Memory B cell (primary cell): ENCODE results near the gene LAT.
"Not testable (repeated sequence)": the region's sequence is repeated elsewhere in the genome, so short reads cannot be mapped to it uniquely, and the experiment has no call there.

Source experiments
- ATAC-seq: fragments of 150-1000 bp; cut with Tn5 transposase; 2 replicates; pipeline ENCODE4 v1.10.0; 2021; ENCODE audit warnings: low read depth, mild to moderate bottlenecking, moderate library complexity
- DNase-seq, 2 donors: peaks; one replicate each; pipeline ENCODE4 v3.0.0; 2022; ENCODE audit warnings: low spot score in 2 of 2
- H3K27ac Mint-ChIP-seq: one replicate; pipeline ENCODE4 v1.8.0; 2022; ENCODE audit warnings: mild to moderate bottlenecking, moderate library complexity, mixed read lengths
- H3K27me3 Mint-ChIP-seq: one replicate; pipeline ENCODE4 v1.8.0; 2022; ENCODE audit warnings: mixed read lengths
- H3K36me3 Mint-ChIP-seq: one replicate; pipeline ENCODE4 v1.8.0; 2022; ENCODE audit warnings: mild to moderate bottlenecking, mixed read lengths
- H3K4me1 Mint-ChIP-seq: one replicate; pipeline ENCODE4 v1.8.0; 2022; ENCODE audit warnings: mixed read lengths
- H3K4me3 Mint-ChIP-seq: one replicate; pipeline ENCODE4 v1.8.0; 2022; ENCODE audit warnings: mild to moderate bottlenecking, moderate library complexity, mixed read lengths
- H3K9me3 Mint-ChIP-seq: one replicate; pipeline ENCODE4 v1.8.0; 2022; ENCODE audit warnings: mixed read lengths

LAT gene, protein sequence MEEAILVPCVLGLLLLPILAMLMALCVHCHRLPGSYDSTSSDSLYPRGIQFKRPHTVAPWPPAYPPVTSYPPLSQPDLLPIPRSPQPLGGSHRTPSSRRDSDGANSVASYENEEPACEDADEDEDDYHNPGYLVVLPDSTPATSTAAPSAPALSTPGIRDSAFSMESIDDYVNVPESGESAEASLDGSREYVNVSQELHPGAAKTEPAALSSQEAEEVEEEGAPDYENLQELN

GRCh38 chr16:28984619-28985135 lies at the start of gene LAT:
LAT (plus strand) TSS chr16:28985052; CDS start chr16:28985418, 366 bp downstream.
- DNase-seq: peak in 1 of 2 donors; percentile 22
- Mint-ChIP-seq H3K27ac (no peak within 1 kb of the TSS), H3K4me3 (peak within 1 kb of the TSS; percentile 54), H3K9me3 (peaks cover 6% of the 10 kb centered on the region), H3K27me3 (no peaks in the 10 kb centered on the region), H3K36me3 (peaks cover 49% of the 10 kb centered on the region), H3K4me1 (peaks cover 15% of the 10 kb centered on the region)
- ATAC-seq: peak; percentile 91

- Mint-ChIP-seq H3K9me3 (no peaks in the 10 kb centered on the region), H3K36me3 (peaks cover 42% of the 10 kb centered on the region), H3K4me1 (peaks cover 49% of the 10 kb centered on the region), H3K27ac (peak overlapping the region; percentile 79), H3K27me3 (no peaks in the 10 kb centered on the region), H3K4me3 (peak overlapping the region; percentile 39)
- ATAC-seq: no peak
- DNase-seq: no peak
Measured at GRCh38 chr16:28935346-28935745, 49.5 kb upstream of the LAT start.

DNA sequence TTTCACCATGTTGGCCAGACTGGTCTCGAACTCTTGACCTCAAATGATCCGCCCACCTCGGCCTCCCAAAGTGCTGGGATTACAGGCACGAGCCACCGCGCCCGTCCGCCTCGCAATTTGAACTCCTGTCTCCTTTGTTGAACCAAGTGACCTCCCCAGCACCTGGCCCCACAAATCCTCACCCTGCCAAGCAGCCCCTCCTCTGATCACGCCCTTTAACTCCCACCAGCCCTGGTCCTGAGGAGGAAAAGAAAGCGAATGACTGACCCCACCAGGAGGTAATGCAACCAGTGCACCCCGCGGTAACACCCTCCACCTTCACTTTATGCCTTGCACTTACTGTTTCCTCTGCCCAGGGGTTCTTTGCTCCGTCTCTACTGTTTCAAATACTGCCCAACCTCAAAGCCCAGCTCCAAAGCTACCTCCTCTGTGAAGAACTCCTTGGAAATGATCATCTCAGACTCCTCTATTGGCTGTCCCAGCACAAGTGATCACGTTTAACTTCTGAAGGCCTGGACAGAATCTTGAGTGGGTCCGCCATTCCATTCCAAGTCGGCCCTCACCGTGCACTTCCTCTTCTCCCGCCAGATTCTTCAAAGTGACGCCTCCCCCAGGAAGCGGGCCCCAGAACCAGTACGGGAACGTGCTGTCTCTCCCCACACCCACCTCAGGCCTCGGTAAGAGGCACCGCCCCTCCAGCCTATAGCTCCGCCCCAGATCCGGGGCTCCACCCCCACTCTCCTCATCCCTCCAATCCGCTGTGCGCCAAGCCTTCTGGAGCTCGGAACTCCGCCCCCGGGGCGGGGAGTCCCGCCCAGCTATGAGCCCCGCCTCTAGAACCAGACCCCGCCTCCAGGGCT lies 48.7 kb upstream of the LAT start:
- no peaks in the 10 kb centered on the region for H3K27me3 Mint-ChIP-seq
- peak; percentile 75 to 82 for DNase-seq
- H3K4me3 Mint-ChIP-seq: peak overlapping the region; percentile 8
- peak; percentile 91 for ATAC-seq
- H3K9me3 Mint-ChIP-seq: no peaks in the 10 kb centered on the region
- peaks cover 42% of the 10 kb centered on the region for H3K36me3 Mint-ChIP-seq
- peak overlapping the region; percentile 79 for H3K27ac Mint-ChIP-seq
- peaks cover 41% of the 10 kb centered on the region for H3K4me1 Mint-ChIP-seq

GRCh38 chr16:28936784-28937155 lies 48.1 kb upstream of the LAT start:
- DNase-seq: no peak
- ATAC-seq: no peak
- H3K4me1 Mint-ChIP-seq: peaks cover 39% of the 10 kb centered on the region
- H3K36me3 Mint-ChIP-seq: peaks cover 42% of the 10 kb centered on the region
- no peak overlapping the region for H3K4me3 Mint-ChIP-seq
- no peaks in the 10 kb centered on the region for H3K27me3 Mint-ChIP-seq
- H3K9me3 Mint-ChIP-seq: no peaks in the 10 kb centered on the region
- H3K27ac Mint-ChIP-seq: peak overlapping the region; percentile 79

GRCh38 chr16:28937222-28937876 lies 47.5 kb upstream of the LAT start:
- no peak for DNase-seq
- Mint-ChIP-seq H3K9me3 (no peaks in the 10 kb centered on the region), H3K36me3 (peaks cover 42% of the 10 kb centered on the region), H3K27ac (peak overlapping the region; percentile 79), H3K4me3 (no peak overlapping the region), H3K4me1 (peaks cover 37% of the 10 kb centered on the region), H3K27me3 (no peaks in the 10 kb centered on the region)
- no peak for ATAC-seq

DNA sequence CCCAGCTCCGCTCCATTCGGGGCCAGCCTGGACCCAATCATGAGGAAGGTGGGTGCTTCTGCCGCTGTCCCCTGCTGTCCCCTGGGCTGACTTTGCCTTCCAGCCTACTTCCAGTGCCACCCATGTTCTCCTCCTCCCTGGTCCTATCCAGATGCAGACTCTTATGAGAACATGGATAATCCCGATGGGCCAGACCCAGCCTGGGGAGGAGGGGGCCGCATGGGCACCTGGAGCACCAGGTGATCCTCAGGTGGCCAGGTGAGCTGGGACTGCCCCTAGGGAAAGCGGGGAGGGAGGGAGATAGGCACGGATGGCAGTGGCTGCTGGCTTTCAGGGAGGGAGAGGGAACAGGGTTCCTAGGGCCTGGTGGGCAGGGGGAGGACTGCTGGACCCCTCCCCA lies 46.1 kb upstream of the LAT start:
- H3K27ac Mint-ChIP-seq: peak overlapping the region; percentile 64
- DNase-seq (no peak), ATAC-seq (no peak)
- peaks cover 32% of the 10 kb centered on the region for H3K4me1 Mint-ChIP-seq
- H3K36me3 Mint-ChIP-seq: peaks cover 42% of the 10 kb centered on the region
- H3K27me3 Mint-ChIP-seq: no peaks in the 10 kb centered on the region
- H3K4me3 Mint-ChIP-seq: no peak overlapping the region
- no peaks in the 10 kb centered on the region for H3K9me3 Mint-ChIP-seq

DNA sequence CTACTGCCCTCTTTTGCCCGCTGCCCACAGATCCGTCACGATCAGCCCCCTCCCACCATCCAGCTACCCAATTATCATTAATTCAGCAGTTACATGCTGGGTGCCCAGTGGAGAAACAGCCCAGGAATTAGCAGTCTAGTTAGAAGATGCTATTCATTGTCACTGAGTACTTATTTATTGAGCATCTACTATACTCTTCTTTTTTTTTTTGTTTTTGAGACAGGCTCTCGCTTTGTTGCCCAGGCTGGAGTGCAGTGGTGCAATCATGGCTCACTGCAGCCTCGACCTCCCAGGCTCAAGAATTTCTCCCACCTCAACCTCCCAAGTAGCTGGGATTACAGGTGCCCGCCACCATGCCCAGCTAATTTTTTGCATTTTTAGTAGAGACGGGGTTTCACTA lies 45.0 kb upstream of the LAT start:
- ATAC-seq, DNase-seq, H3K27me3 Mint-ChIP-seq, H3K27ac Mint-ChIP-seq, H3K4me3 Mint-ChIP-seq, H3K9me3 Mint-ChIP-seq: not testable (repeated sequence)
- Mint-ChIP-seq H3K36me3 (peaks cover 35% of the 10 kb centered on the region), H3K4me1 (peaks cover 27% of the 10 kb centered on the region)

DNA sequence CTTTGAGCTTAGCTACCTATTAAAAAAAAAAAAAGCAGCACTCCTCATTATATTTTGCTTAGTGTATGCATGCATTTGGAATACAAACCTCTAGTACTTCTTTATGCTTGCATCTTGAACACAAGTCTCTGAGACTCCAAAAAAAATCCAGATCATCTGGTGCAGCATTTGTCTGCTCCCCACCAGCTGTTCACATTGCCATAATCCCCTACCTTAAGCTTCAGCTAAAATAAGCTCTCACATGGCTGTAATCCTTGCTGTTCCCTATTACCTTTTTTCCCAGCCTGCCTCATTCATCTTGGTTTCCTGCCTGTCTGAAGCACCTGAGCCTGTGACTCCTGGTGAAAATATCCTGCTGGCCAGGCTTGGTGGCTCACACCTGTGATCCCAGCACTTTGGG lies 41.6 kb upstream of the LAT start:
- Mint-ChIP-seq H3K27me3 (no peaks in the 10 kb centered on the region), H3K36me3 (peaks cover 9% of the 10 kb centered on the region), H3K9me3 (no peaks in the 10 kb centered on the region), H3K27ac (no peak overlapping the region), H3K4me1 (peaks cover 15% of the 10 kb centered on the region), H3K4me3 (no peak overlapping the region)
- DNase-seq (no peak), ATAC-seq (no peak)

DNA sequence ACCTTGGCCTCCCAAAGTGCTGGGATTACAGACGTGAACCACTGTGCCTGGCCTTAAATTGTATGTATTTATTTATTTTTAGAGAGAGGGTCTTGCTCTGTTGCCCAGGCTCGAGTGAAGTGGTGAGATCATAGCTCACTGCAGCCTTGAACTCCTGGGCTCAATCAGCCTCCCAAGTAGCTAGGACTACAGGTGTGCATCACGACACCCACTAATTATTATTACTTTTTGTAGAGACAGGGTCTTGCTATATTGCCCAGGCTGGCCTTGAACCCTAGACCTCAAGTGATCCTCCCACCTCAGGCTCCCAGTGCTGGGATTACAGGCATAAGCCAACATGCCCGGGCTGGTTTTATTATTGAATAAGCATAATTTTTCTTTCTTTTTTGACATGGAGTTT lies 38.2 kb upstream of the LAT start:
- Mint-ChIP-seq H3K4me1 (peaks cover 16% of the 10 kb centered on the region), H3K36me3 (peaks cover 2% of the 10 kb centered on the region), H3K27ac (no peak overlapping the region), H3K27me3 (no peaks in the 10 kb centered on the region), H3K9me3 (no peaks in the 10 kb centered on the region), H3K4me3 (no peak overlapping the region)
- ATAC-seq (no peak), DNase-seq (no peak)

DNA sequence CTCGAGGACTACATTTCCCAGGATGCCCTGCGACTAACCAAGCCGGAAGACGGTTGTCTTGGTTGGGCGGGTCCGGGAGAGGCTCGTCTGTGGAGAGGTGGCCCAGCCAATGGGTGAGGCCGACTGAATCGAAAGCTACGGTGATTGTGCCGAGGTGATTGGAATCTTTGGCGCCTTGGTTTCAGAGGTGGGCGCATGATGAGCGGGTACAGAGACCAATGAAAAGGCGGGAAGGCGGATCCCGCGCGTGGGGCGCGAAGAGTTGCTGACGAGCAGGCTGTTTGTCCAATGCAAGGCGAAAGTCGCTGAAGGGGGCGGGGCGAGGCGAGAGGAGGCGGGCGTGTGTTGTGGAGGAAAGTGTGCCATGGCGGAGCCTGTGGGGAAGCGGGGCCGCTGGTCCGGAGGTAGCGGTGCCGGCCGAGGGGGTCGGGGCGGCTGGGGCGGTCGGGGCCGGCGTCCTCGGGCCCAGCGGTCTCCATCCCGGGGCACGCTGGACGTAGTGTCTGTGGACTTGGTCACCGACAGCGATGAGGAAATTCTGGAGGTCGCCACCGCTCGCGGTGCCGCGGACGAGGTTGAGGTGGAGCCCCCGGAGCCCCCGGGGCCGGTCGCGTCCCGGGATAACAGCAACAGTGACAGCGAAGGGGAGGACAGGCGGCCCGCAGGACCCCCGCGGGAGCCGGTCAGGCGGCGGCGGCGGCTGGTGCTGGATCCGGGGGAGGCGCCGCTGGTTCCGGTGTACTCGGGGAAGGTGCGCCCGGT lies 34.0 kb upstream of the LAT start, which contains the start of gene NFATC2IP:
TSS of gene NFATC2IP (plus strand) at position 290 of the 762 bp plus-strand sequence. CDS start at position 365, 75 bp downstream.
- peak within 1 kb of the TSS; percentile 96 for H3K4me3 Mint-ChIP-seq
- peak; percentile 98 to 99 for DNase-seq
- no peaks in the 10 kb centered on the region for H3K9me3 Mint-ChIP-seq
- ATAC-seq: peak; percentile 91
- H3K4me1 Mint-ChIP-seq: peaks cover 19% of the 10 kb centered on the region
- H3K36me3 Mint-ChIP-seq: peaks cover 8% of the 10 kb centered on the region
- peak within 1 kb of the TSS; percentile 86 for H3K27ac Mint-ChIP-seq
- H3K27me3 Mint-ChIP-seq: no peaks in the 10 kb centered on the region

- H3K27me3 Mint-ChIP-seq: no peaks in the 10 kb centered on the region
- DNase-seq: no peak
- peaks cover 17% of the 10 kb centered on the region for H3K4me1 Mint-ChIP-seq
- no peaks in the 10 kb centered on the region for H3K9me3 Mint-ChIP-seq
- peak overlapping the region; percentile 96 for H3K4me3 Mint-ChIP-seq
- peaks cover 13% of the 10 kb centered on the region for H3K36me3 Mint-ChIP-seq
- H3K27ac Mint-ChIP-seq: peak overlapping the region; percentile 86
- ATAC-seq: no peak
Measured at GRCh38 chr16:28951410-28951943, 33.4 kb upstream of the LAT start.

GRCh38 chr16:28958216-28958615 lies 26.6 kb upstream of the LAT start:
- ATAC-seq (no peak), DNase-seq (no peak)
- no peaks in the 10 kb centered on the region for H3K27me3 Mint-ChIP-seq
- peaks cover 4% of the 10 kb centered on the region for H3K4me1 Mint-ChIP-seq
- H3K4me3 Mint-ChIP-seq: no peak overlapping the region
- H3K9me3 Mint-ChIP-seq: no peaks in the 10 kb centered on the region
- no peak overlapping the region for H3K27ac Mint-ChIP-seq
- peaks cover 25% of the 10 kb centered on the region for H3K36me3 Mint-ChIP-seq

DNA sequence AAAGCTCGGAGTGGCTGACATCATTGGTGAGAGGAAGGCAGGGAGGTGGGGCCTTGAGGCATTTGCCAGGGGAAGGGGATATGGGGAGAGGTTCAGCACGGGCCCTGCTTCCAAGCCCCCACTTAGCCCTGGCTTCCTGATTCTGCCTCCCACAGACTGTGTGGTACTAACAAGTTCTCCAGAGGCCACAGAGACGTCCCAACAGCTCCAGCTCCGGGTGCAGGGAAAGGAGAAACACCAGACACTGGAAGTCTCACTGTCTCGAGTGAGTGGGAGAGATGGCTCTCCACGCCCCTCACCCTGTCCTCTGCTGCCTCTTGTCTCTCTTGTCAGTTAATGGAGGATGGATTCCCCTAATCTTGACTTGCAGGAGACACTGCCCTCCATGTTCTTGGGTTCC lies 26.0 kb upstream of the LAT start:
- Mint-ChIP-seq H3K9me3 (no peaks in the 10 kb centered on the region), H3K27ac (no peak overlapping the region), H3K27me3 (no peaks in the 10 kb centered on the region), H3K36me3 (peaks cover 28% of the 10 kb centered on the region), H3K4me1 (peaks cover 6% of the 10 kb centered on the region), H3K4me3 (no peak overlapping the region)
- DNase-seq (no peak), ATAC-seq (no peak)
